Stimulated activated naive CD8-positive, alpha-beta T cell treated with anti-CD3 and anti-CD28 coated beads, Interleukin-15, amount 100 ng/mL, for 72 hours (primary cell): Measurements from ENCODE around the gene AGT.

Source experiments
- ATAC-seq: fragments of 150-1000 bp; cut with Tn5 transposase; 2 replicates; pipeline ENCODE4 v1.10.0; 2021; ENCODE audit warnings: mild to moderate bottlenecking, moderate library complexity
- DNase-seq, 2 donors: peaks; one replicate each; pipeline ENCODE4 v3.0.0; 2021 to 2022
- H3K27ac Mint-ChIP-seq, 2 donors: one replicate each; pipeline ENCODE4 v1.8.0; 2022; ENCODE audit warnings: mild to moderate bottlenecking in 2 of 2, mixed read lengths in 2 of 2, moderate library complexity in 2 of 2
- H3K27me3 Mint-ChIP-seq: one replicate; pipeline ENCODE4 v1.8.0; 2022; ENCODE audit warnings: mixed read lengths
- H3K4me1 Mint-ChIP-seq: one replicate; pipeline ENCODE4 v1.8.0; 2022; ENCODE audit warnings: mild to moderate bottlenecking, mixed read lengths
- H3K4me3 Mint-ChIP-seq, 2 donors: one replicate each; pipeline ENCODE4 v1.8.0; 2022; ENCODE audit warnings: mild to moderate bottlenecking in 2 of 2, mixed read lengths in 2 of 2, moderate library complexity in 1 of 2
- H3K9me3 Mint-ChIP-seq, 2 donors: one replicate each; pipeline ENCODE4 v1.8.0; 2022; ENCODE audit warnings: mixed read lengths in 2 of 2

AGT gene

DNA sequence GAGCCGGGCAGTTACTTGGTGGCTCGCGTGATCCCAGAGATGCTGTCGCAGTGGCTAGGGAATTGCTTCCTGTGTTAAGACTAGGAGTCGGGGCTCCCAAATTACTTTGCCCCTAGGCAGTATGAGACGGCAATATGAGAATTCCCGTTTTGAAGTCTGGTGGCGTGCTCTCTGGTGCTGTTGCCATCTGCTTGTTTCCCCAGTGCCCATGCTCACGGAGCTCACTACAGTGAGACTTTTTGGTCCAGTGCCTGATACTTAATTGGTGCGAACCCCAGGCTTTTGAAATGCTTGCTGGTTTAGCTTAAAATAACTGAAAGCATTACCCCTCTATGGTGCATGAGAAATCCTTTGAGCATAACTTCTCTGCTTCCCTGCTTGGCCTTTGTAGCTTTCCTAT is 22.3 kb downstream of the AGT start:
- DNase-seq, result no peak
- H3K4me1 Mint-ChIP-seq, result peaks cover 11% of the 10 kb centered on the region
- H3K27ac Mint-ChIP-seq, result no peak overlapping the region
- H3K4me3 Mint-ChIP-seq, result no peak overlapping the region
- H3K9me3 Mint-ChIP-seq, result no peaks in the 10 kb centered on the region
- ATAC-seq, result no peak
- no peaks in the 10 kb centered on the region for H3K27me3 Mint-ChIP-seq

- Mint-ChIP-seq H3K9me3 (no peaks in the 10 kb centered on the region), H3K4me3 (no peak overlapping the region), H3K4me1 (peaks cover 11% of the 10 kb centered on the region), H3K27me3 (no peaks in the 10 kb centered on the region), H3K27ac (no peak overlapping the region)
- DNase-seq (no peak), ATAC-seq (no peak)
Measured at GRCh38 chr1:230690101-230690500, 23.8 kb downstream of the AGT start.

DNA sequence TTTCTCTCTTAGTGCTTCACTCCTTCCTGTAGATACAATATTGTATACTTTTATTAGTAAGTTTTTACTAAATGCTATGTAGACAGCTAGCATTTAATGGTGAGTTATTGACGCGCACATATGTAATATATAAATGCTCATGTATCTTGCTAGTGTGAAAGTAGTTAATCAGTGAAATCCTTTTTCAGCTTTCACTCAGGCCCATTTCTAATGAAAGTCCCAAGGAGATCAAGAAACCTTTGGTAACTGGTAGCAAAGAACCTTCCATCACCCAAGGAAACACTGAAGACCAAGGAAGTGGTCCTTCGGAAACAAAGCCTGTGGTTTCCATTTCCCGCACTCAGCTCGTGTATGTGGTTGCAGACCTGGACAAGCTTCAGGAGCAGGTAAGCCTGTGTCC is 27.2 kb downstream of the AGT start:
- ATAC-seq (no peak), DNase-seq (no peak)
- H3K4me3 Mint-ChIP-seq, result no peak overlapping the region
- no peak overlapping the region for H3K27ac Mint-ChIP-seq
- H3K4me1 Mint-ChIP-seq, result peaks cover 6% of the 10 kb centered on the region
- H3K27me3 Mint-ChIP-seq, result no peaks in the 10 kb centered on the region
- H3K9me3 Mint-ChIP-seq, result no peaks in the 10 kb centered on the region

- no peak for DNase-seq
- H3K4me3 Mint-ChIP-seq, result no peak overlapping the region
- no peaks in the 10 kb centered on the region for H3K27me3 Mint-ChIP-seq
- no peak for ATAC-seq
- H3K4me1 Mint-ChIP-seq, result peaks cover 10% of the 10 kb centered on the region
- peak overlapping the region in 1 of 2 donors; percentile 19 for H3K27ac Mint-ChIP-seq
- no peaks in the 10 kb centered on the region for H3K9me3 Mint-ChIP-seq
Measured at GRCh38 chr1:230684998-230685397, 28.9 kb downstream of the AGT start.

- Mint-ChIP-seq H3K27me3 (no peaks in the 10 kb centered on the region), H3K9me3 (no peaks in the 10 kb centered on the region), H3K4me1 (peaks cover 10% of the 10 kb centered on the region), H3K27ac (peak overlapping the region in 1 of 2 donors; percentile 77), H3K4me3 (no peak overlapping the region)
- no peak for DNase-seq
- ATAC-seq, result no peak
Measured at GRCh38 chr1:230684146-230684545, 29.8 kb downstream of the AGT start.

- Mint-ChIP-seq H3K4me1 (peaks cover 10% of the 10 kb centered on the region), H3K27me3 (no peaks in the 10 kb centered on the region), H3K4me3 (no peak overlapping the region), H3K9me3 (no peaks in the 10 kb centered on the region), H3K27ac (peak overlapping the region in 1 of 2 donors; percentile 63)
- ATAC-seq, result no peak
- no peak for DNase-seq
Measured at GRCh38 chr1:230682882-230683610, 30.9 kb downstream of the AGT start.

GRCh38 chr1:230682274-230682673 is 31.6 kb downstream of the AGT start:
- ATAC-seq, result no peak
- Mint-ChIP-seq H3K27ac (peak overlapping the region; percentile 59 to 76), H3K9me3 (no peaks in the 10 kb centered on the region)

GRCh38 chr1:230681599-230681998 is 32.3 kb downstream of the AGT start:
- peak; percentile 50 for ATAC-seq

More at GRCh38 chr1:230682274-230682673, 31.6 kb downstream of the AGT start:
- Mint-ChIP-seq H3K4me3 (no peak overlapping the region), H3K27me3 (no peaks in the 10 kb centered on the region), H3K4me1 (peaks cover 10% of the 10 kb centered on the region)
- no peak for DNase-seq

DNA sequence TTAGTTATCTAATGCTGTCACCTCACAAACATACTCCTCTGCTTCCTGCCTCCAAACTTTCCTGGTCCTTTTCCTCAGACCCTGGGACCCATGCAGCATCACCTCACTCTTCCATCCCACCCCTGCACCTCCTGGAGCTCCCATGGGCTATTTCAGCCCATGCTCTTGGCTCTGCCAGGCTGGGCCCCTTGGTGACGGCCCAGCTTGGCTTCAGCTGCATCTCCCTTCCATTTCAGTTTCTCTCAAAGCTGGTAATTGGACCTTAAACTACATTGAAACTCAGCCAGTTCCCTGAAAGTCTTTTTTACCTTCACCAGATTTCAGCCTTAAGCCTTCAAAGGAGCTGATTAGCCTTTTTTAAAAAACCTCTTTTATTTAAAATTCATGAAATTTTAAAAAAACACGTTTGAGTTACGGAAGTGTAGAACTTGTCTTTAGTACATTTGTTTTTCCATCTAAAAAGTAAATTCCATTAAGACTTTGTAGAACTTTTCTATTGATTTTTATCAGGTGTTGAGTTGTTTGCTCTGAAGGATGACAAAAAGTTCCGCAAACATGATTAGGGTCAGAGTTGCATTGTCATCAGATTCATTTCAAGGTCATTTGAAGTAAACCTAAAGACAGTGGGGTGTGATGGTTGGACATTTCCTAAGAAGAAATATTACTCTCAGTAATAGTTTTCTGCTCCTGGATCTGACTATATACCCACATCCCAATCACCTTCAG is 33.5 kb downstream of the AGT start:
- H3K4me1 Mint-ChIP-seq, result peaks cover 10% of the 10 kb centered on the region
- H3K4me3 Mint-ChIP-seq, result no peak overlapping the region
- H3K27me3 Mint-ChIP-seq, result no peaks in the 10 kb centered on the region
- H3K9me3 Mint-ChIP-seq, result no peaks in the 10 kb centered on the region
- peak overlapping the region in 1 of 2 donors; percentile 92 for H3K27ac Mint-ChIP-seq
- ATAC-seq, result no peak
- DNase-seq, result no peak

More at GRCh38 chr1:230681599-230681998, 32.3 kb downstream of the AGT start:
- H3K4me1 Mint-ChIP-seq, result peaks cover 10% of the 10 kb centered on the region
- DNase-seq, result no peak
- H3K9me3 Mint-ChIP-seq, result no peaks in the 10 kb centered on the region
- no peaks in the 10 kb centered on the region for H3K27me3 Mint-ChIP-seq
- H3K27ac Mint-ChIP-seq, result no peak overlapping the region
- no peak overlapping the region for H3K4me3 Mint-ChIP-seq

GRCh38 chr1:230679825-230680224 is 34.1 kb downstream of the AGT start:
- no peak for ATAC-seq
- no peak for DNase-seq
- H3K27ac Mint-ChIP-seq, result no peak overlapping the region

GRCh38 chr1:230679192-230679591 is 34.7 kb downstream of the AGT start:
- Mint-ChIP-seq H3K27me3 (no peaks in the 10 kb centered on the region), H3K27ac (no peak overlapping the region), H3K9me3 (no peaks in the 10 kb centered on the region), H3K4me3 (no peak overlapping the region), H3K4me1 (peaks cover 10% of the 10 kb centered on the region)
- no peak for ATAC-seq
- DNase-seq, result no peak

More at GRCh38 chr1:230679825-230680224, 34.1 kb downstream of the AGT start:
- no peak overlapping the region for H3K4me3 Mint-ChIP-seq
- H3K4me1 Mint-ChIP-seq, result peaks cover 10% of the 10 kb centered on the region
- no peaks in the 10 kb centered on the region for H3K9me3 Mint-ChIP-seq
- no peaks in the 10 kb centered on the region for H3K27me3 Mint-ChIP-seq

GRCh38 chr1:230677200-230677599 is 36.7 kb downstream of the AGT start:
- Mint-ChIP-seq H3K4me1 (peaks cover 5% of the 10 kb centered on the region), H3K4me3 (no peak overlapping the region), H3K27me3 (no peaks in the 10 kb centered on the region), H3K9me3 (no peaks in the 10 kb centered on the region), H3K27ac (no peak overlapping the region)
- DNase-seq, result no peak
- ATAC-seq, result no peak

DNA sequence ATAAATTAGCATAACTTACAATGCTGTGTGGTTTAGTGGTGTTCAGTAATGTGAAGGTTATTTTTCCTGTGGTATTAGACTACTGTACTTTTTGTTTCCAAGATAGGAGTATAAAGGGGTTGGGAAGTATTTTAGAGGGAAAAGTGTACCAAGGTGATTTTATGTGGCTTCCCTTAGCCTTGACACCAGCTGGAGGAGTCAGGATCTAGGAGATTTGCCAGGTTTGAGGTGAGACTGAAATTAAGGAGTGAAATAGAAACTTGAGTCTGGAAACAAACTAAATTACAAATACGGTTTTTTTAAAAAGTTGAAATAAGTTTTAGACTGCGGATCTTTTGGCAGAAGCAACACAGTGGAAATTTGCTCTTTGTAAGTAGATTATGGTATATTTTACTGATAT is 39.3 kb downstream of the AGT start:
- Mint-ChIP-seq H3K27ac (peak overlapping the region in 1 of 2 donors; percentile 12), H3K4me1 (no peaks in the 10 kb centered on the region), H3K4me3 (no peak overlapping the region), H3K27me3 (no peaks in the 10 kb centered on the region), H3K9me3 (no peaks in the 10 kb centered on the region)
- no peak for ATAC-seq
- no peak for DNase-seq

GRCh38 chr1:230669543-230669942 is 44.4 kb downstream of the AGT start:
- Mint-ChIP-seq H3K4me3 (no peak overlapping the region), H3K4me1 (no peaks in the 10 kb centered on the region), H3K9me3 (no peaks in the 10 kb centered on the region), H3K27me3 (no peaks in the 10 kb centered on the region), H3K27ac (no peak overlapping the region)
- ATAC-seq (no peak), DNase-seq (no peak)

- no peak for DNase-seq
- Mint-ChIP-seq H3K27ac (no peak overlapping the region), H3K4me3 (no peak overlapping the region), H3K27me3 (no peaks in the 10 kb centered on the region), H3K9me3 (no peaks in the 10 kb centered on the region), H3K4me1 (no peaks in the 10 kb centered on the region)
- no peak for ATAC-seq
Measured at GRCh38 chr1:230668227-230668626, 45.7 kb downstream of the AGT start.

DNA sequence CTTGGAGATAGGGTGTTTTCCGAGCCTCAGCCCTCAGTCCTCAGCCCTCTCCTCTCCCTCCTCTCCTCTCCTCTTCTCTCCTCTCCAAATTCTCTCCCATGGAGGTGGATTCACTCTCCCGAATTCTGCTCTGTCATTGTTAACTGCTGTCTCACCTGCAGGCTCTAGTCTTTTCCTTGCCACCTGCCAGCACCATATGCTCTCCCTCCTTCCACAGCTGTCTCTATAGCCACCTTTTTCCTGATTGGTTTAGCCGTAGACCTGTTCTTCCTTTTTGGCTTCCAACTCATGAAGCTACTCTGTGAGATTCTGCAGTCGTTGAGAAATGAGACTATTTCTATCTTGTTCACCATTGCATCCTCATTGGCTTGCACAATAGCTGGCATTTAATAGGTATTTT is 51.9 kb downstream of the AGT start:
- H3K27ac Mint-ChIP-seq, result no peak overlapping the region
- no peaks in the 10 kb centered on the region for H3K27me3 Mint-ChIP-seq
- peaks cover 6% of the 10 kb centered on the region for H3K4me1 Mint-ChIP-seq
- DNase-seq, result no peak
- H3K4me3 Mint-ChIP-seq, result no peak overlapping the region
- no peak for ATAC-seq
- H3K9me3 Mint-ChIP-seq, result no peaks in the 10 kb centered on the region
